NCI-H446 (cell line): Measurements from ENCODE around the gene ADAMTSL1.
"Not testable (repeated sequence)": the region's sequence is repeated elsewhere in the genome, so short reads cannot be mapped to it uniquely, and the experiment has no call there.

Experiments used
- DNase-seq, 2 experiments: peaks; one replicate each; lab custom pipeline; 2025; lab: John Stamatoyannopoulos, UW

Gene ADAMTSL1

DNA sequence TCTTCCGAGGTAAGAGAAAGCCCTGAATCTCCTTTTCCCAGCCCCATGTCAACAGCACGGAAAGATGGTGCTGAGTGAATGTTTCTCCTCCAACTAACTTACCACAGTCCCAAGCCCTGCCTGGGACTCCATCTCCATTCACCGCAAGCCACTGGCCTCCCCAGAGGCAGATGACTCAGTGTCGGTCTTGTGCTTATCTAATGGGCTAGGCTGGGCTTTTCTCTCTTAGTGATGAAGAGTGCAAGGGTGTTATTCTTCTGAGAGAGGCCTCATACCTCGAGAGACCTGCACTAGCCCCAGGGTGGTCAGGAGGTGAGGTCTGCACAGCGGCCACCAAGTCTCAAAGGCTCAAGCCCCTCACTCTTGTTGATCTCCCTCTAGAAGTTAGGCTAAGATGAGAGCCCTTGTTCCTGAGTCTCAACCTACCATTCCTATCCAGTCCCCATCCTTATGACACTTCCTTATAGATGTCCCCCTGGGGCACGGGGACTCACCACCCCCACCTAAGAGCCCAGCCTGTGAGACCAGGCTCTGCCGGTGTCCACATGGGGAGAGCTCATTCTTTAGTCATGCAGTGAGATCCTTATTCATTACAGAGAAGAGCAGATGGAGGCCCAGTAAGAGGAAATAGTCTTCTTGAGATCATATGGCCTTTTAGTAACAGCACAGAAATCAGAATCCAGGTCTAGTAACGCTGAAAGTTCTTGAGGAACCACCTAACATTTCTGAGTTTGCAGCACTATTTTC, 432.1 kb downstream of the ADAMTSL1 start:
- DNase-seq = no peak

DNA sequence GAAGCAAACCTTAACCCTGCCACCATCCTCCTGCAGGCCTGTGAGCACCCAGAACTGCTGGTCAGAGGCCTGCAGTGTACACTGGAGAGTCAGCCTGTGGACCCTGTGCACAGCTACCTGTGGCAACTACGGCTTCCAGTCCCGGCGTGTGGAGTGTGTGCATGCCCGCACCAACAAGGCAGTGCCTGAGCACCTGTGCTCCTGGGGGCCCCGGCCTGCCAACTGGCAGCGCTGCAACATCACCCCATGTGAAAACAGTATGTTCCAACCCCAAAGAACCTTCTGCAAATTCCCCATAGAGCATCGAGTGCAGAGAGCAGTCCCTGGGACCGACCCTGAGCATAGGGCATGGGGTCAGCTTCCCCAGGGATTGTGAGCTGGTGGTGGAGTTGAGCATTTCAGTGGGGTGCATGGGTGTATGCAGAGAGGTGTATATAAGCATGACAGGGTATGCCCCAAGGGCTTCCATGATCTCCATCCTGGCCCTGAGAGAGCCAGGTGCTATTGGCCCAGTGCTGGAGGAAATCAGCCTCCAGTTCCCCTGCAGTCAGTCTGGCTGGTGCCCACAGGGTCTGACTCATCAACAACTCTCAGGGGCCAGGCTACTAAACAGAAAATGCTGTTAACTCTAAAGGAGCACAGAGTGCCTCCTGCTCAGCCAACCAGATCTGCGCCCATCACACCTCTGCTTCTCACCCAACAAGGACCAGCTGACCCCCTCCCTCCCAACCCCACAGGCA, 432.9 kb downstream of the ADAMTSL1 start:
- peak in 1 of 2 experiments; percentile 44 for DNase-seq

DNA sequence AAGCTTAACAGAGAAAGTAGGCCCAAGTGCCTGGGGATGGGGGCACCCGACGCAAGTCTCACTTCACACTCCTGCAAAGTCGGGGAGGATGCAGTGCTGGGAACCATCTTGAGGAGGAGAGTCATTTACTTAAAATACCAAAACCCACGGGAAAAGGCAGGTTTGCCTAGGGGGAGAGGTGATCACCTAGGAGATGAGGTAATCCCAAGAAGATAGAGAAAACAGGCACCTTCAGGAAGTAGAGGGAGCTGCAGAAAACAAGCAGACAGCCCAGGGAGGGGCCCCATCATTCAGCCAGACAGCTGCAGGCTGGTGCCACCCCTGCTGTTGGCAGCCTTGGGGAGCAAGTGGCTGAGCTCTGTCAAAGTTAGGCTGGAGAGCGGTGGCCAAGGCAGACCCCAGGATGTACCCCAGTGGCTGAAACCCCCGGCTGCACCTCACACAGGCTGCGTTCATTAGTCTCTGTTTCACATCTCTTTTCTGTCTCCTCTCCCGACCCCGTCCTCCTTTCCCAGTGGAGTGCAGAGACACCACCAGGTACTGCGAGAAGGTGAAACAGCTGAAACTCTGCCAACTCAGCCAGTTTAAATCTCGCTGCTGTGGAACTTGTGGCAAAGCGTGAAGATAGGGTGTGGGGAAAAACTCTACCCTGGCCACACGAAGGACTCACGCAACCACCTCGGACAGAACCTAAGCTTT, 434.1 kb downstream of the ADAMTSL1 start:
- DNase-seq = no peak

DNA sequence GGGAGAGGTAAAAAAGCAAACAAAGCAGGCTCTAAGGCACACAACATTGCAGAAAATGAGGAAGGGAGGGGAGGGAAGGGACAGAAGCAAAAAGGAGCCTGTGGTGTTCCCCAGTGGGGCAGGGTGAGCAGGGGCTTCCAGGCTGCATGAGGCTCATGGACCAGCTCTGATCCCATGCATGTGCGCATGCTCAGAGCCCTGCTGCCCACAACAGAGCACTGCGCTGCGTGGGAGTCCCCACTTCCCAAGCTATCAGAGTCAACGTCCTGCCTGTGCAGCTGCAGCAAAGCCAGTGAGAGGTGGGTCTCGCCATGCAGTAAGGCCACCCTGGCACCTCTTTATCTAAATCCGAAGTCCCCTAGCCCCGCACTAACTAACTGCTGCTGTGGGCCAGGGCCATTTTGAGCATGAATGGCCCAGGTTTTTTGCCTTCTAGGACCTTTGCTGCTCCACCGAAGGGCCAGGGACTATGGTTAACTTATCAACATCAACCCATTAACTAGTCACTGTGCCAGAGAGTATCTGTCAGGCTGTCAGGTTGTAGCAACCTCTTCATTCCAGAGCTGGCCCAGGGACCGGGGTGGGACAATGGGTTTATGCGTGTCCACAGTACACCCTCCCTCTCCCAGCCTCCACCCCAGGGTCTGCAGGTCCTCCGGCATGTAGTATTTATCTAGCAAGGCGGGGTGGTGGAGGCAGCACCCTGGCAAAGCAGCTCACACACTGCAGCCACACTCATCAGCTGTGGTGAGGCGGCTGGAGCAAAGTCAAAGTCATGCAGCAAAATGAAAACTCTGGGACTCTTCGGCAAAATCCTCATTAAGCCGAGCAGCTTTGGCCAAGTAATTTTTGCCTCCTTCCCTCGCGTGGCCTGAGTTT, 435.4 kb downstream of the ADAMTSL1 start:
- DNase-seq = no peak

DNA sequence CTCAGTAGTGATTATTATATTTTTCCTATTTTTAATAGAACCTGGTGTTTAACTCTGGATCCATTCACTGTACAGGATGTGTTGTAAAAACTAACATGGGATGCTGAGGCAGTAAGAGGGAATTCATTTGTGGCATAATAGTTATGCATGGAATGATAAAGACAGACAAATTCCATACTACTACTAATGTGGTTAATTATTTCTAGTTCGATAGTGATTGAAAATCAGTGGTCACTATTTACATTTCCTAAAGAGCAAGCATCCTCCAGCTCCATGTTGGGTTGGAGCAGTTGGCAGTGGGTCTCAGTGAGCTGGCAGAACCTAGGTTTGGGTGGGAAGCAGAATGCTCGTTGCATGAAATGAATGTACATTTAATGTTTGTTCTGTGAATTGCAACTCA, 436.5 kb downstream of the ADAMTSL1 start:
- no peak for DNase-seq

DNA sequence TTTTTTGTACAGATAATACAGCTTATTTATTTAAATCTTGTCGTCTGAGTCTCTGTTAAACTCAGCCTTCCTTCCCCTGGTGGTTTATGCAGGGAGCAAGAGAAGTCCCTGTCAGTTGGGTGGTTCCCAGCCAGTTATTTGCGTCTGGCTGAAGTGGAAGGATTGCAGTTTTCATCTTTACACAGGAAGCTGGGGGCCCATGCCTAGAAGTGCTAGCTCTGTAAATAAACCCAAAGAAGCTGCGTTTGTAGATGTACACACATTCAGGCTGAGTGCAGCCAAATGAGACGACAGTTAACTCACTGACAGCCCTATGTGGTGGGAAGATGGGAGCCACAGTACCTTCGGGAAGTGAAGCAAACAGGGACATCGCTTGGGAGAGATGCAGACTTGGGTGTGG, 437.0 kb downstream of the ADAMTSL1 start:
- DNase-seq = no peak

DNA sequence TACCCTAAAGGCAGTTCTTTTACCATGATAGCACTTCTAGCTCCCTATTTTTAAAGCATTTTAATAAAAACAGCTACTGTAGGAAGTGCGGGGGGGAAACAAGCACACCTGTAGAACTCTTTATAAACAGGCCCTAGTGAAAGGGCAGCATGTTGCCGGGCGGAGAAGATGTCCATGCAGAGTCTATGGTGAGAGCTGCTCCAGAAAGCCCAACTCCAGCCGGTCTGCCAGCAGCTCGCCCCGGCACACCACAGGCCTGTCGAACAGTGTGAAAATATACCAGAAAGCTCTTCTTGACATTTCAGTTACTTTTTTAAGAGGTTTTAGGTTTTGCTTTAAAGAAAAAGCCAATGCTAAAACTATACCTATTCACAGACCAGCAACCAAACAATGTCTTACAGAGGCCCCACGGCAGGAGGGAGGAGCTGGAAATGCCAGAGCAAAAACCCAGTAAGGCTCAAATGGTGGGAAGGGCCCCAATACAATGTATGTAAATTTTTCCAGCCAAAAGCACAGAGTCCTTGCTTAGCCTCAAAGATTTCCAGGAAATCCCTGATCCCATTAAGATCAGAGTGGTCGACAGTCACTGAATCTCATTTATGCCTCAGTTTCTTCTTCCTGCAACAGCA, 437.9 kb downstream of the ADAMTSL1 start:
- no peak for DNase-seq

DNA sequence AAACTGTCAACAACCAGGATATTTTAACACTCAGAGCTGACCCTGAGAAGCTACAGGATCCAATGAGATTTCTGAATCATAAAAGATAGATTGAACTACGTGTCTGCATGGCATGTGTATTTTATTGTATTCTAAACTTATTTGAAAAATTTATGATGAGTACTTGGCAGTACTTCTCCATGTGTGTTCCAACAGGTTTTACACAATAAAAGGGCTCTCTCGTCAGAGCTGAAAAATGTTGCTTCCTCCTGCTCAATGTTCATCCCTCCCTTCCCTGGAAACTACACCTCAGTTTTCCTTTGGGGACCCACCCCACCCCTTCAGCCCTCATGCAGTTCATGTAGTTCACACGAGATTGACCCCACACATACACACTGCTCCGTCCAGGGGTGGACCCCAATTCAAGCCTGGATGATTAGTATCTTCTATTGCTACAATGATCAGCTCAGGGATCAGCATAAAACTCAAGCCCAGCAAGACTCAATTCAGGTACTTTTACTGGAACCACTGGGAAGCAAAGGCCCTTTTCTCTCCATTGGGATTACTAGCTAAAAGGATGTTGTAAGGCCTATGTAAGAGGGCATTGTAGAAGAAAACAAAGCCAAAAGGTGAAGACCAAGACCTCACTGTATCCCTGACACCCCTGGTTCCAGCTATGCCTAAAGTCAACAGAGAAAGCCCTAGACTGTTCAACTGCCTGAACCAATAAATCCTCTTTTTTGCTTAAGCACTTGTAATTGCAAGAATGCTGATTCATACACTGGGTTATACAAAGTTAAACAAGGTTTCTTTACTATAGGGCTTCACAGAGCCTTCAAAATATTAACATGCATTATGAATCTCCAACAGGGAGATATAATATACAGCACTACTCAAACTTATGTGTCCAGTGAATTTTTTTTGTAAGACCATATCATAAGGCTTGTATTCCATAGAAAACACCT, 446.5 kb downstream of the ADAMTSL1 start:
- DNase-seq = no peak

DNA sequence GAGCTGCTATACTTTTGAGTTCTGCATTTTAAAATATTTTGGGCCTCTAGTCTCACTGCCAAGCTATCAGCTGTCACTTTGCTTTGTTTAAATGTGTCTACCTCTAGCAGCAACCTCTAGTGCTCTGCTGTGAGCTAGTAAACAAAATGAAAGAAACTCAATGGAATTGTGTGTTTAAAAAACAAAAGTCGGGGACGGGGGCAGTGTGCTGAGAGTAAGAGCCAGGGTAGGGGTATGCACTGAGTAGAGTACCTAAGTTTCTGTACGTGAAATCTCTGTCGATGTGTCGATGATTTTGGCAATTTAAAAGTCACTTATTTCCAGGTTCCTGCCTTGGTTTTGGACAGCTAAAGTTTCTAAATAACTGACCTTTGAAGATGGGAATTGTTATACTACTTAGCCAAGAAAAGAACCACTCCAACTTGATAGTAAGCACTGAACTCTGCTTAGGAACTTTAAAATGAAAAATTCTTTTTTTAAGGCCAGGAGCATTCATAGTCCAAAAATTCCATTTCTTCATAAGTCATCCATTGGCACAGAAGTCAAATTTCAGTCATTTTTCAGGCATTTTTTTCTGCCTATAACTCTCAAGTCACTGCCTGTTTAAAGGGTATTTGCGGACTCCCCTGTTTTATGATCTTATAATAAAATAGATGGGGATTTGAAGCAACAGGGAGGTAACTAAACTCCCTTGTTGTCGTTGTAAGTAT, 447.6 kb downstream of the ADAMTSL1 start:
- no peak for DNase-seq

DNA sequence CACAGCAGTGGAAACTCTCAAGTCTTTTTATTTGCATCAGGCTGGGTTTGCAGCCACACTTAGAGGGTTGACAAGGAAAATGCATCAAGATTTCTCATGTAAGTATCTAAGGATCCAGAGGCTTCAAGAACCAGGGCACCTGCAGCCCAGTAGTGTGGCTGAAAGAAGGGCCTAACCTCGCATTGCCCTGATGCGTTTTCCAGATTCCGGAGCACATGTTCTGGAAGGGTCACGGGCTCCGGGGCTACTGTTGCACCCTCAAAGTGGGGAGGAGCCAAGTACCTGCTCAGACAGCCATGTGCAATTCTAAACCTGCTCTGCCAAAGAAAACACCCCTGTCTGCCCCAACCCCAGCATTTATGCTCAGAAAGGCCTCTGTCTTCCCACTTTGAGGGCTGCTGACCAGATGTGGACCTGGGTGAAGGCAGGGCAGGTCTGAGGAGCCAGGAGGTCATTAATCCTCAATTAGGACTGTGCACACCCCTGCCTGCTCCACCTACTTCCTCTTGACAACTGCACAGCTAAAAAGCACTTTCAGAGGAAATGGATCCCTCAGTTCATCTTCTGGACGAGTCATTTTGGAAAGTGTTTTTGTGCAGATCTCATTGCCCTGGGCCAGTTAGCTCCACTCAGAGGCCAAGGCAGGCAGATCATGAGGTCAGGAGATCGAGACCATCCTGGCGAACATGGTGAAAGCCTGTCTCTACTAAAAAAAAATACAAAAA, 448.4 kb downstream of the ADAMTSL1 start:
- no peak for DNase-seq

DNA sequence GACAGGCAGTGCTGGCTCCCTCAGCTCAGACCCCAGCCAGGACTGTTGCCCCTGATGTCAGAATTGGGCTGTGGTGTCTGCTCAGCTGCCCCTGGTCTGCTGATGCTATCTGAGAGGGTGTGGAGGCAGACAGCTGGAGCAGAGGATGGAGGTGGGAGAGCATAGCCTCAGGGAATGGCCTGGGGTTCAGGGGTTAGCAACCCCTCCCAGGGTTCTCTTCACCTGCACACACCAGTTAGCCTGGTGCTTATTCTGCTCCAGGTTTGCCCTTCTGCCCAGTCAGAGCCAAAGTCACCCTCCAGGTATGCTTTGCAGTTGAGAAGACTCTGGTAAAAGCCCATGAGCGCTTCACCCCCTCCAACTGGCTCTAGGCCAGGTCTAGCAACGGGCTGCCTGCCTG, 449.2 kb downstream of the ADAMTSL1 start:
- DNase-seq = no peak

DNA sequence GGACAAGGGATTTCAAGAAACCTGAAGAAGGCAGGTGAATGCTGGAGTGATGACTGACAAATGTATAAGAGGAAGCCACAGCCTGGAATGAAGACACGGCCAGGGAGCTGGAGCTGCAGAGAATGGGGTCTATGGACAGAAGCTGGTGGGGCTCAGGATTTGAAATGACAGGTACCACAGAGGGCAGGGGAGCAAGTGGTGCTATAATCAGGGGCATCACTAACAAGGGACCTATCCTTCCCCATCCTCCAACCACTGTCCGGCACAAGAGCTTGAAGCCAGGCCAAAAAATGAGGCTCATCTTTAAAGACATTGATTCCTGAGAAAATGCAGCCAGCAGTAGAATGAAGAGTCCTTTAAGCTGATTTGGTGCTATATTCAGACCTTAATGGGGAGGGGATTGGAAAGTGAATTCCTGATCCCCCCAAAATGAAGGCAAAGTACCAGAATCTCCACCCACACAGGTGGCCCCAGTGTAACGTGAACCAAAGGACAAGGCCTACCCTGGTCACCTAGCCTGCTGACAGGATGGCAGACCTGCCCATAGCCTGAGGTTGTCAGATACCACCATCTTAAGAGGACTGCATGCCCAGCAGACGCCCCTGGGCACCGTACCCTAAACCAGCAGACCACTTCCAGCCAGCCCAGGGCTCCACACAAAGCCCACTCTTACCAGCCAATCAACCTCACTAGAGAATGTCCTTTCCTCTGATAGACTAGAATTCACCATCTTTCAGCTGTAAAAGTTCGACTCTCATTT, 449.9 kb downstream of the ADAMTSL1 start:
- no peak for DNase-seq

DNA sequence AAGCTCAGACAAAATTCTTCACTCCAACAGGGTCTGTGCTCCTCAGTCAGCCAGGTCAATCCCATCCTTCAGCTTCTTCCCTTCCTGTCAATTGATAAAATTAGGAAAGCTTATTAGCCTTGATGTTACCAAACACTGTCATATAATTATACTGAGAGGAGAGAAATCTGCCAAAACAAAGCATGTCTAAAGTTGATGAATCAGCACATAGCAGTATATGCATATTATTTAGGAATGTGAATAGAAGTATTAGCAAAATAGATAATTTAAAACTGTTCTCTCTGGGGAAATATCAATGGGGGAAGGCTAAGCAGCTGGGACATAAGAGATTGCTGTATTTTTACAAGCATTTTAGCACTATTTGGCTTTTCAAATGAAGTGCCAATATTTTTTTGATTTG, 451.9 kb downstream of the ADAMTSL1 start:
- DNase-seq = no peak

DNA sequence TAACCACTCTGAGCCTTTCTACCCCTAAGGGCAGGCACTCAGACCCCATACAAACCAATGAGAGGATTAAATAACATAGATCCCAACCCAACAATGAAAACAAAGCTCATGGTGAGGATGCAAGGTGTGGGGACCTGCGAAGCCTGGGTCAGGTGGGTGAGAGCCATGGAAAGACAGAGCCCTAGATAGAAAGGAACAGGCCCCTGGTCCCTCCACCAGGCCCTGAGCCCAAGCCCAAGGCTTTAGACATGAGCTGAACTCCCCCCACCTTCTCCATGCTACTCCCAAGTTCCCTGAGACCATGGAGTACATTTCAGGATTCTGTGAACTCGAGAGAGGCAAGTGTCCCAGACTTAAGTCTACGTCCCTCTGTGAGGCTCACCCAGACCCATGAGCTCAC, 452.6 kb downstream of the ADAMTSL1 start:
- no peak for DNase-seq

DNA sequence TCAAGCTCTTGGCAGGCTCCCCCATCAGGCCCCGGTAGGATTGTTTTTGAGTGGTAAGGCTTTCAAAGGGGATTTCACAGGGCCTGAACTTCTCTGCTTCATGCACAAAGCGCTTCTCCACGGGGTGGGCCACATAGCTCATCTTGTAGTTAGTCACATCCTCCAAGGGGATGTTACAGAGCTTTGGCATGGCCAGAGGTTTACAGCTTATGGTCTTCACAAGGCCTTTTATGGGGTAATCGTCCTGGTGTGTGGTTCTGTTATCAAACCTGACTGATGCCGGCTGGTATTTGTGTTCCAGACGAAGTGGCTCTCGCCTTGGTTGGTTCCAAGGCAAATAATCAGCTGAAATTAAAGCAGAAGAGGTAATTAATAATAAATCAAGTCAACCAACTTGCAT, 454.8 kb downstream of the ADAMTSL1 start:
- DNase-seq = no peak

DNA sequence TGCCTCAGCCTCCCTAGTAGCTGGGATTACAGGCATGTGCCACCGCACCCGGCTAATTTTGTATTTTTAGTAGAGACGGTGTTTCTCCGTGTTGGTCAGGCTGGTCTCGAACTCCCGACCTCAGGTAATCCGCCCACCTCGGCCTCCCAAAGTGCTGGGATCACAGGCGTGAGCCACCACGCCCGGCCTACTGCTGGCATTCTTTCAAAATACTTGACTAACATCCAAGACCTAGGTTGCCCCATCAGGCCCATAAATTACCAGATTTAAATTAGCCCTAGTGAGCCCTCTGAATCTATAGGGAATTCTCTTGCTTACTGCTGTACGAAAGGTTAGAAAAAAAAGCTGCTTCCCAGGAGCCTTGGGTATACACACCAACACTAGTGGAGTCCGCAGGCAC, 456.7 kb downstream of the ADAMTSL1 start:
- DNase-seq = not testable (repeated sequence)

DNA sequence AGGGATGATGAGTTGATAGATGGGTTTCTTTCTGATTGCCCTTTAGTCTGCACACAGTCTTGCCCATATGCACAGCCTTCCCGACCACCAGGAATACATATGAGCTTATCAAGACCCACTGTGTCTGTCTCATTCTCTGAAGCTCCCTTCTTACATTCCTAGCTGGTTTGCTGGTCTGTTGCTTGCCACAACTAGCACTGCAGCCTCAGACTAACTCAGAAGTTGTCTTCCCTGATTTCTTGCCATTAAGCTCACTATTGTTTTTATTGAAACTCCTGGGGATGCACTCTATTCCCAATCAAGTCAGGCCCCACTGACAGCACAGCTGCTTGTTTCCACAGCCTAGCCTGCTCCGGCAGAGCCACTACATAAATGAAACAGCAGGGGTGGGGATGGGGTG, 461.6 kb downstream of the ADAMTSL1 start:
- no peak for DNase-seq
